ENCODE results near the gene ZNF609. TPM values are rescaled to one million over a fixed set of nuclear protein-coding genes. Genes with fewer than 3 reads are reported as not detected.

ZNF609 gene
- total RNA-seq, 1 donor from 2014 or later = 16.0 TPM

DNA sequence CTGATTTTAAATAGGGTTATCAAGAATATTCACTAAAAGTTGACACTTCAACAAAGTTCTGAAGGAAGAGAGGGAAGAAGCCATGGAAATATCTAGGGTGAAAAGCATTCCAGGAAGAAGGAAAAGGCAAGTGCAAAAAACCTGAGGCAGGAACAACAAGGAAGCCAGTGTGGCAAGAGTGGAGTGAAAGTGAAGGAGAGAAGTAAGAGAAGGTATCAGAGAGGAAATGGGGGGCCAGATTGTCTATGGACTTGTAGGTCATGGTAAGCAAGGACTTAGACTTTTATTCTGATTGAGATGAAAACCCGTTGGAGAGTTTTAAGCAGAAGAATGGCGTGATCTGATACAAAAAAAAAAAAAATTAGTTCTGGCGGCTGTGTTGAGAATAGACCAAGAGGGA lies 18.5 kb upstream of the ZNF609 start:
- no peak overlapping the region for H3K27ac ChIP-seq
- no peak overlapping the region for H3K4me3 ChIP-seq
- H3K4me1 ChIP-seq = peaks cover 0 to 8% of the 10 kb centered on the region in 2 donors
- H3K9me3 ChIP-seq = no peaks in the 10 kb centered on the region
- no peak for DNase-seq (ENCODE audit: low spot score in 2 of 2)
- peaks cover 16 to 17% of the 10 kb centered on the region in 2 donors for H3K36me3 ChIP-seq
- intact Hi-C loops (cut with DNase I) = no loop called here
- no peak for TF ChIP-seq CTCF (IDR thresholded peaks at IDR 0.05)
- H3K27me3 ChIP-seq = no peaks in the 10 kb centered on the region

GRCh38 chr15:64443016-64443415 lies 17.4 kb upstream of the ZNF609 start:
- no peaks in the 10 kb centered on the region for H3K27me3 ChIP-seq
- intact Hi-C loops (cut with DNase I) = no loop called here
- no peaks in the 10 kb centered on the region for H3K9me3 ChIP-seq
- no peak overlapping the region for H3K4me3 ChIP-seq
- TF ChIP-seq CTCF (IDR thresholded peaks at IDR 0.05) = no peak
- peaks cover 27 to 28% of the 10 kb centered on the region in 2 donors for H3K36me3 ChIP-seq
- peaks cover 0 to 8% of the 10 kb centered on the region in 2 donors for H3K4me1 ChIP-seq
- peak overlapping the region; percentile 24 to 66 for H3K27ac ChIP-seq
- DNase-seq (ENCODE audit: low spot score in 2 of 2) = no peak

GRCh38 chr15:64443747-64444621 lies 16.4 kb upstream of the ZNF609 start:
- intact Hi-C loops (cut with DNase I) = no loop called here
- no peak for DNase-seq (ENCODE audit: low spot score in 2 of 2)
- no peaks in the 10 kb centered on the region for H3K9me3 ChIP-seq

DNA sequence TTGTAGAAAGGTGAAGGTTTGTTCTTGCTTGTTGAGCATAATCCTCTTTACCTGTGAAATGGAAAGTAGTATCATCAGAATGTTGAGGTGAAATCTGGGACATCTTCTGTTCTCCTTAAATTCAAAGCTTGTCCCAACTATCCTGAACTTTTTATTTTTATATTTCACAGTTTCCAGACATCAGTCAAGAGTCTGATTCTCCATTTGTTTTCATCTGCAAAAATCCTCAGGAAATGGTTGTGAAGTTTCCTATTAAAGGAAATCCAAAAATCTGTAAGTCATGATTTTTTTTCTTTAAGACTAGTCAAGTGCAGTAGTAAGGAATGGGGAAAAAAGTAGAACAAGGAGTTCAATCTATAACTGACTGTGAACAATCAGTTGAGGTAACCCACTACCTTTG lies 15.5 kb upstream of the ZNF609 start:
- Histone ChIP-seq H3K4me1 (peaks cover 0 to 8% of the 10 kb centered on the region in 2 donors), H3K9me3 (no peaks in the 10 kb centered on the region), H3K27me3 (no peaks in the 10 kb centered on the region), H3K4me3 (no peak overlapping the region), H3K27ac (peak overlapping the region; percentile 24 to 66), H3K36me3 (peaks cover 36 to 37% of the 10 kb centered on the region in 2 donors)
- no peak for DNase-seq (ENCODE audit: low spot score in 2 of 2)
- no peak for TF ChIP-seq CTCF (IDR thresholded peaks at IDR 0.05)
- intact Hi-C loops (cut with DNase I) = no loop called here

More at GRCh38 chr15:64443747-64444621, 16.4 kb upstream of the ZNF609 start:
- Histone ChIP-seq H3K4me3 (peak overlapping the region in 1 of 2 donors; percentile 3), H3K27ac (peak overlapping the region; percentile 24 to 66), H3K27me3 (no peaks in the 10 kb centered on the region), H3K4me1 (peaks cover 0 to 8% of the 10 kb centered on the region in 2 donors), H3K36me3 (peaks cover 34 to 37% of the 10 kb centered on the region in 2 donors)
- no peak for TF ChIP-seq CTCF (IDR thresholded peaks at IDR 0.05)

DNA sequence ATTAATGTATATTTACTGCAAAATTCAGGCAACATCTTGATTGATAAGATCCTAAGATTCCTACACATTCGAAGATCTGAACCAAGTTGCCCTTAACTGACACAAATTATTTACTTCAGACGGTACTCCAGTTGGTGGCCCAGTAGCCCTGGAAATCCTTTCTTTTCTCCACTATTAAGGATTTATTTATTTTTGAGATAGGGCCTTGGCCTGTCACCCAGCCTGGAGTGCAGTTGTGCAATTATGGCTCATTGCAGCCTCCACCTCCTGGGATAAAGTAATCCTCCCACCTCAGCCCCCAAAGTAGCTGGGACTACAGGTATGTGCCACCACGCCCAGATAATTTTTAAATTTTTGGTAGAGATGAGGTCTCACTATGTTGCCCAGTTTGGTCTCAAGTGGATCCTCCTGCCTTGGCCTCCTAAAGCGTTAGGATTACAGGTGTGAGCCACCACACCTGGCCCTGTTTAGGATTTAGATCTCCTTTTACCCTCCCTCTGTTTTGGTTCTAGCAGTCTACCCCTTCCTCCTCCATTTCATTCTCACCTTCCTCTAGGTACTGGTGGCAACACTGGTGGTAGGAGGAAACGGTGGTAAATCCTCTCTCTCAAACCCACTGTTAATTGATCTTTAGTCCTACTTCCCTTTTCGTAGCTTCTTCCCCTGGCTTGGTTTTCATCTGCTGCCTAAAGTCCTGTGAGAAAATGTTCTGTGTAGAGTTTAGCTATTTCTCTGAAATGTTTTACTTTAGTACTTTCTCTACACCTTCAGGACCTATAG lies 12.7 kb upstream of the ZNF609 start:
- intact Hi-C loops (cut with DNase I) = no loop called here
- peaks cover 32 to 37% of the 10 kb centered on the region in 2 donors for H3K36me3 ChIP-seq
- H3K27me3 ChIP-seq = no peaks in the 10 kb centered on the region
- no peak overlapping the region for H3K4me3 ChIP-seq
- no peak overlapping the region for H3K27ac ChIP-seq
- no peaks in the 10 kb centered on the region for H3K9me3 ChIP-seq
- TF ChIP-seq CTCF (IDR thresholded peaks at IDR 0.05) = no peak
- H3K4me1 ChIP-seq = peaks cover 0 to 8% of the 10 kb centered on the region in 2 donors
- DNase-seq (ENCODE audit: low spot score in 2 of 2) = no peak

All from ascending aorta (tissue), 2 donors.